Neutrophil (primary cell): Measurements from ENCODE around the gene ERC2.

Source experiments
- H3K27ac ChIP-seq: fragments of 200-600 bp; sonication (generic); 2 replicates; pipeline ENCODE4 v1.5.1; 2016; ENCODE audit warnings: mild to moderate bottlenecking, moderate library complexity
- H3K27me3 ChIP-seq: fragments of 200-600 bp; sonication (generic); 2 replicates; pipeline ENCODE4 v1.6.0; 2016; ENCODE audit warnings: mild to moderate bottlenecking
- H3K36me3 ChIP-seq: fragments of 200-600 bp; sonication (generic); 2 replicates; pipeline ENCODE4 v1.5.1; 2017
- H3K4me1 ChIP-seq, 2 experiments: fragments of 200-600 bp in 1 of 2; sonication (generic) in 1 of 2; 1 replicate in 1 of 2; 2 replicates in 1 of 2; pipeline versions ENCODE4 v1.5.1 to v1.6.1; 2013 to 2016; ENCODE audit warnings: low read depth in 1 of 2, low read length in 1 of 2, mild to moderate bottlenecking in 1 of 2, moderate library complexity in 1 of 2; ENCODE audit not compliant: control insufficient read depth in 1 of 2, insufficient read depth in 1 of 2
- H3K4me3 ChIP-seq, 2 experiments: fragments of 200-600 bp in 1 of 2; sonication (generic) in 1 of 2; 1 replicate in 1 of 2; 2 replicates in 1 of 2; pipeline ENCODE4 v1.5.1; 2013 to 2016; ENCODE audit warnings: low read depth in 1 of 2, low read length in 1 of 2, mild to moderate bottlenecking in 1 of 2, moderate library complexity in 1 of 2
- H3K9me3 ChIP-seq: fragments of 200-600 bp; sonication (generic); 2 replicates; pipeline ENCODE4 v1.5.1; 2016
- TF ChIP-seq, protein P1 (sequence below): fragments of 200-600 bp; sonication (generic); IDR thresholded peaks from 2 replicates; pipeline ENCODE4 v1.5.1; 2016; ENCODE audit warnings: antibody characterized with exemption

Gene ERC2

GRCh38 chr3:56471771-56472170 lies 3.5 kb upstream of the ERC2 start:
- Histone ChIP-seq H3K27ac (no peak overlapping the region), H3K4me3 (no peak overlapping the region), H3K4me1 (no peaks in the 10 kb centered on the region), H3K36me3 (no peaks in the 10 kb centered on the region), H3K9me3 (no peaks in the 10 kb centered on the region), H3K27me3 (peaks cover 87% of the 10 kb centered on the region)
- TF ChIP-seq, protein P1, sequence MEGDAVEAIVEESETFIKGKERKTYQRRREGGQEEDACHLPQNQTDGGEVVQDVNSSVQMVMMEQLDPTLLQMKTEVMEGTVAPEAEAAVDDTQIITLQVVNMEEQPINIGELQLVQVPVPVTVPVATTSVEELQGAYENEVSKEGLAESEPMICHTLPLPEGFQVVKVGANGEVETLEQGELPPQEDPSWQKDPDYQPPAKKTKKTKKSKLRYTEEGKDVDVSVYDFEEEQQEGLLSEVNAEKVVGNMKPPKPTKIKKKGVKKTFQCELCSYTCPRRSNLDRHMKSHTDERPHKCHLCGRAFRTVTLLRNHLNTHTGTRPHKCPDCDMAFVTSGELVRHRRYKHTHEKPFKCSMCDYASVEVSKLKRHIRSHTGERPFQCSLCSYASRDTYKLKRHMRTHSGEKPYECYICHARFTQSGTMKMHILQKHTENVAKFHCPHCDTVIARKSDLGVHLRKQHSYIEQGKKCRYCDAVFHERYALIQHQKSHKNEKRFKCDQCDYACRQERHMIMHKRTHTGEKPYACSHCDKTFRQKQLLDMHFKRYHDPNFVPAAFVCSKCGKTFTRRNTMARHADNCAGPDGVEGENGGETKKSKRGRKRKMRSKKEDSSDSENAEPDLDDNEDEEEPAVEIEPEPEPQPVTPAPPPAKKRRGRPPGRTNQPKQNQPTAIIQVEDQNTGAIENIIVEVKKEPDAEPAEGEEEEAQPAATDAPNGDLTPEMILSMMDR = no peak

- TF ChIP-seq, protein P1 = no peak
- H3K4me3 ChIP-seq = no peak overlapping the region
- no peaks in the 10 kb centered on the region for H3K36me3 ChIP-seq
- H3K9me3 ChIP-seq = no peaks in the 10 kb centered on the region
- H3K27me3 ChIP-seq = peaks cover 94% of the 10 kb centered on the region
- no peak overlapping the region for H3K27ac ChIP-seq
- H3K4me1 ChIP-seq = no peaks in the 10 kb centered on the region
Measured at GRCh38 chr3:56469141-56469540, 874 bp upstream of the ERC2 start.

- TF ChIP-seq, protein P1 = no peak
- Histone ChIP-seq H3K27me3 (peaks cover 97% of the 10 kb centered on the region), H3K4me3 (no peak overlapping the region)
Measured at GRCh38 chr3:56467801-56468183, 475 bp downstream of the ERC2 start.

DNA sequence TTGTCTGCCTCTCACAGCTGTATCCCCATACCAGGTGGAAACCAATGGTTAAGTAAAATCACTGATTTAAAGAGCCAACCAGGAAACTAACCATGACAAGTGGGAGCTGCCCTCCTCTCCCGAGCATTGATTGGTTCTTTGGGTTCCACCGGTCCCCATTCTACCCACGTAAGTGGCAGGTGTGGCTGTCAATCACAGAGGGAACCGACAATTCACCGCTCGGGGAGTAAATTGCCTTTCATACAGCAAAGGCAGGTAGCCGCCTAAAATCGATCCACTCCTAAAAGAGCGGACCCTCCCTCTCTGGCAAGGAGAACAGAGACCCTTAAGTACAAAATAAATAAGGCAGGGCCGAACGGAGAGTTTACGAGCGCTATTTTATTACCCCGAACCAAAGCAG lies 1.2 kb downstream of the ERC2 start:
- no peak overlapping the region for H3K27ac ChIP-seq
- H3K9me3 ChIP-seq = no peaks in the 10 kb centered on the region
- TF ChIP-seq, protein P1 = no peak
- peaks cover 95% of the 10 kb centered on the region for H3K27me3 ChIP-seq
- no peak overlapping the region for H3K4me3 ChIP-seq
- no peaks in the 10 kb centered on the region for H3K36me3 ChIP-seq
- H3K4me1 ChIP-seq = no peaks in the 10 kb centered on the region

More at GRCh38 chr3:56467801-56468183, 475 bp downstream of the ERC2 start:
- Histone ChIP-seq H3K4me1 (no peaks in the 10 kb centered on the region), H3K36me3 (no peaks in the 10 kb centered on the region), H3K27ac (no peak overlapping the region), H3K9me3 (no peaks in the 10 kb centered on the region)

GRCh38 chr3:56459719-56460118 lies 8.5 kb downstream of the ERC2 start:
- peaks cover 47% of the 10 kb centered on the region for H3K27me3 ChIP-seq
- H3K9me3 ChIP-seq = no peaks in the 10 kb centered on the region
- H3K4me3 ChIP-seq = no peak overlapping the region
- no peaks in the 10 kb centered on the region for H3K36me3 ChIP-seq
- no peak overlapping the region for H3K27ac ChIP-seq
- no peaks in the 10 kb centered on the region for H3K4me1 ChIP-seq
- TF ChIP-seq, protein P1 = no peak

GRCh38 chr3:56459104-56459496 lies 9.2 kb downstream of the ERC2 start:
- no peaks in the 10 kb centered on the region for H3K36me3 ChIP-seq
- H3K4me1 ChIP-seq = no peaks in the 10 kb centered on the region
- no peak overlapping the region for H3K4me3 ChIP-seq
- H3K9me3 ChIP-seq = no peaks in the 10 kb centered on the region
- TF ChIP-seq, protein P1 = no peak
- H3K27me3 ChIP-seq = peaks cover 41% of the 10 kb centered on the region
- H3K27ac ChIP-seq = no peak overlapping the region
